ENCODE measurements around the gene ANKS1B.

ANKS1B gene

DNA sequence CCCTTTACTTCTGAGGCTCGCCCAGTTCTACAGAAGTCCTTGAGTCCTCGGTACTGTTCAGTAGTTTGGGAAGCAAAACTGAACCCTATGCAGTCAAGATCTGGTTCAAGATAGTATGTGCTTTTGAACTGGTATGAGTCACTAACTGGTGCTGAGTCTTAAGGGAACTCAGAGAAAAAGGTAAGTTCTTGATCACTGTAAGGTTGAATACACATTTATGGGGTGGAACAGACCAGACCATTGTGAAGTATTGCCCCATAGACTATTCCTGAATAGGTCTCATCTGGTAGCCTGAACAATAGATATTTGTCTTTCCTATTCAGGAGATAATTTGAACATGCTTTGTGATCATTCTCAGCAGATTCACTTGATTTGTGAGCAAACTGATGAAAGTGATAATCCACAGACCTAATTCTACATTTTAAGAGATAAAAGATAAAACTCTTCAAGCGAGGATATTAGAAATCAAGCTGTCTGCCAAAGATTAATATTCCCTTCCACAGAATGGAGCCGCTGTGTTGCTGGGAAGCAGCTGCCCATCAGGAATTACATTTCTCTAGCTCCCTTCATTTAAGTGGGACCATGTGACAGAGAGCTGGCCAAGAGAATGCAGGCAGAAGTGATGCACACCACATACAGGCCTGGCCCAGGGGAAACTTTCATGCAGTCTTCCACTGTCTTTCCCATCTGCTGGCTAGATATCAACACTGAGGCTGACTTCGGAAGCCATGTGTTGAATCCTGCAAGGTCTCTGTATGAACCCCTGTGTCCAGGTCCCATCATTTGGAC lies 707.0 kb downstream of the ANKS1B start:
- TF ChIP-seq, protein P1, sequence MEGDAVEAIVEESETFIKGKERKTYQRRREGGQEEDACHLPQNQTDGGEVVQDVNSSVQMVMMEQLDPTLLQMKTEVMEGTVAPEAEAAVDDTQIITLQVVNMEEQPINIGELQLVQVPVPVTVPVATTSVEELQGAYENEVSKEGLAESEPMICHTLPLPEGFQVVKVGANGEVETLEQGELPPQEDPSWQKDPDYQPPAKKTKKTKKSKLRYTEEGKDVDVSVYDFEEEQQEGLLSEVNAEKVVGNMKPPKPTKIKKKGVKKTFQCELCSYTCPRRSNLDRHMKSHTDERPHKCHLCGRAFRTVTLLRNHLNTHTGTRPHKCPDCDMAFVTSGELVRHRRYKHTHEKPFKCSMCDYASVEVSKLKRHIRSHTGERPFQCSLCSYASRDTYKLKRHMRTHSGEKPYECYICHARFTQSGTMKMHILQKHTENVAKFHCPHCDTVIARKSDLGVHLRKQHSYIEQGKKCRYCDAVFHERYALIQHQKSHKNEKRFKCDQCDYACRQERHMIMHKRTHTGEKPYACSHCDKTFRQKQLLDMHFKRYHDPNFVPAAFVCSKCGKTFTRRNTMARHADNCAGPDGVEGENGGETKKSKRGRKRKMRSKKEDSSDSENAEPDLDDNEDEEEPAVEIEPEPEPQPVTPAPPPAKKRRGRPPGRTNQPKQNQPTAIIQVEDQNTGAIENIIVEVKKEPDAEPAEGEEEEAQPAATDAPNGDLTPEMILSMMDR (IDR thresholded peaks at IDR 0.05), result no peak

DNA sequence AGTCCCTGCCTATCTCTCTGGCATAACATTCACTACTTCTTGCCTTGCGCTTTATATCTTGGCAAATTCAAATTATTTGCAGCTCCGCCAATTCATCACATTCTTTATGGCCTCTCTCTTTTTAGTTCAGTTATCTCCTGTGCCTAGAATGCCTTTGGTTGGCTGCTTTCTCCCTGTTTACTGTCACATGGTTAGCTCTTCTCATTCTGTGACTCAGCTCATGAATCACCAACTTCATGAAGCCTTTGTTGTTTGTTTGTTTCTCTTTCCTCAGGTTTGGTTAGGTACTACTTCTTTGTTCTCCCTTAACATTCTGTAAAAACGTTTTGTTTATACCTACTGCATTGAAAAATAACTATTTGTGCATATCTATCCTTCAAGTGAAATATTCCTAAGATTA lies 713.7 kb downstream of the ANKS1B start:
- TF ChIP-seq, protein P1 (IDR thresholded peaks at IDR 0.05), result no peak

DNA sequence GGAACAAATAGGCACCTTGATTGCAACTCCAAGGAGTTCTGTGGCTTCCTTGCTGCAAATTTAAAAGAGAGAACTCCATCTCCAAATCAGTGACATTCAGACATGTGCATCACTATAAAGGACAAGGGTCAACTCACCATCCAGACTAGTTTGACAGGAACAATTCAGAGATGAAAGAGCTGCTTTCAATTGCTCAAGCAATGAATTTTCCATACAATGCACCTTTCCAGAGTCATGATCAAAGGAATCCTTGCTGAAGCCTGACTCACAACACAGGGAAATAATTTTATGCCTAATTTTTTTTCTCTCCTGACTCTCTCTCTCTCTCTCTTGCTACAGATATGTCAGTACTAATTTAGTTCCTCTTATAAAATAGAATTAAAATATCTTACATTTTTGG lies 717.7 kb downstream of the ANKS1B start:
- TF ChIP-seq, protein P1 (IDR thresholded peaks at IDR 0.05), result no peak

DNA sequence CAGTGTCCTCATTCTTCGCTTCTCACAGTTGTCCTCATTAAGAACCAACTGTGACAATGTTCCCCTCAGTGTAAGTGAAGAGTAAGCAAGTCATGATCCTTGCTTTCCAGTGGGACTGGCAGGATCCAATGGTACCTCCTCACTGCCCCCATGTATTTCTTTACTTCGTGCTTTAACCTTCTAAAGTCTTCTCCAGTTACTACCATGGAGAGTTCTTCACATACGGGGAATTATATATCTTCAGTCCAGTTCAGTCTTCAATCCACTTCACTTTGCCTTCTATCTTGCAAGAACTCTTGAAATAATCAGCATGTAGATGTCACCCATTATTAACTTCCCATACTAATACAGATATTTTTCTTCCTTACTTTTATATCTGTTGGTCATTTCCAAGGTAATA lies 719.1 kb downstream of the ANKS1B start:
- TF ChIP-seq, protein P1 (IDR thresholded peaks at IDR 0.05), result no peak

DNA sequence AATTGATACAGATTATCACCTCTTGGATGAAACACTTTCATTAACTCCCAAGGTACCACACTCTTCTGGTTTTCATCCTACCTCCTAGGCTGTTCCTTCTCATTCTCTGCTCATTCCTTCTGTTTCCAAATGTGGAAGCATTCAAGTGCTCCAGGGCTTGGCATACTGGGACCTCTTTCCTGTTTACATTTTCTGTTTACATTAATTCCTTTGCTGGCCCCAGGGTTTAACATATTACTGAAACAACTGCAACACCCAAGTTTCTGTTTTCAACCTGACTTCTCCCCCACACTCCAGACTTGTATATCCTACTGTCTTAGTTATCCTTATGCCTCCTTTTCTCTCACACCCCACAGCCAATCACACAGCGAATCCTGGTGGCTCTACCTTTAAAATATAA lies 723.5 kb downstream of the ANKS1B start:
- TF ChIP-seq, protein P1 (IDR thresholded peaks at IDR 0.05), result no peak

DNA sequence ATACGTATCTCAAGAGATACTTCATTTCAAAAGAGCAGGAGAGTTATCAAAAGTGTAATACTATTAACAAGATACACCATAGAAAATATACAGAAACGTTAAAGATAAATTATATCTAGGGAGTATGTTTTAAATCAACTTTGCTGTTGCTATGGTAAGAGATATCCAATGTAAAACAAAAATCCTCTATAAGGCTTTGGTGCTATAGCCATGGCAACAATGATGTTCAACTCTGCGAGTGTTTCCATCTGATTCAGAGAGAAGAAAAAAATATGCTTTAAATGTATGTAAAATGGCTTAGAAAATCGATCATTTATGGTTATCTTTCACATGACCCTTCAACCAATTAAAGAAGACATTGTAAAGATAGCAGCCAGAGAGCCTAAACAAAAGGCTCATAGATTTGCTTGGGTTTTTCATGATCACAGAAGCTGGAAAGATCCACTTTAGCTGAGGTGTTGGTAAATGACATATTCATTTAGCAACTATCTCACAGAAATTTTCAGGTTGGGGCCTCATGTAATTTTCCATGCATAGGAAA lies 724.2 kb downstream of the ANKS1B start:
- TF ChIP-seq, protein P1 (IDR thresholded peaks at IDR 0.05), result no peak

DNA sequence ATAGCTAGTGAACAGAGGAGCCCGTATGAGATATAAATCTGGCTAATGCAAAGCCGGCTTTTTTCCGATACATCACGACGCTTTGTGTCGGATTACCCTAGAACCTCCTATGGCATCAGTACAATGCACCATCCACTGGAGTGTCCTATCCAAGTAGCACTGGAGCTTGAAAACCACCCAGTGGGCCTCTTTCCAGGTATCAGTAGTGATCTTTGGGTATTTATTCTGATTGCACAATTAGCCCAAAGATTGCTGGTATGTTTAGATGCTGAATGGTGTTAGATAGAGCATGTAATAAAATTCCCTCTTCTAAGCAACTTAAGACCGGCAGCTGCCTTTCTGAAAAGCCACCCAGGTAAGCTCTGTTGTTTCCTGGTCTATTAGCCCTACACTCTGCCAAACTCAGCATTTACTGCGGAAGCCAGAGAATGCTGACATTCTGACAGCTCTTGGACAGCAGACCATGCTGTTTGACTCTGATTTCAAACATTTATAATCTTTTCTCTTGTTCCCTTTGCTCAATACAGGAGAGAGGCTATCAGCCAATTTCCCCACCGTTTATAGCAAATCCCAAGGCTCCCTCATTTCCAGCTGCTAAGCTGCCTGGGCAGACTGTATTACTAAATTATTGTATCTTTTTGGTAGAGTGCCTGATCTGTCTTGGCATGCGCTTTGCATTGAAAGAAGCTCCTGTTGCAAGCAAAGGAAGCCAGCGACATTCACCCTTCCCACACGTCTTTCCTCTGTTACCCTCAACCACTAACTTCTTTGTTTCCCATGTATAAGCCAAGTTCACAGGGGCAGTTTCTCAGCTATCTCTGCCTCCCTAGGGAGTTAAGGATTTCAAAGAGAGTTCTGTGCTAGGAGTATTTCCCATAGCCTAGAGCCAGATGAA lies 725.4 kb downstream of the ANKS1B start:
- TF ChIP-seq, protein P1 (IDR thresholded peaks at IDR 0.05), result no peak
